HepG2 (cell line): ENCODE measurements around the gene JOSD1.

Source experiments
- ARHGAP35 ChIP-seq: sonication (generic); formaldehyde crosslinking; IDR thresholded peaks from 2 replicates; pipeline ENCODE4 v1.9.0; 2022; ENCODE audit warnings: mild to moderate bottlenecking, inconsistent platforms, moderate library complexity, missing genetic modification reagents, borderline replicate concordance
- PHB2 ChIP-seq: fragments of 450-650 bp; IDR thresholded peaks from 2 replicates; pipeline ENCODE4 v1.6.1; 2018; ENCODE audit not compliant: partially characterized antibody
- ZNF274 ChIP-seq: sonication (generic); formaldehyde crosslinking; IDR thresholded peaks from 2 replicates; pipeline ENCODE4 v1.5.1; 2020; ENCODE audit warnings: mild to moderate bottlenecking, missing genetic modification reagents
- TF ChIP-seq, protein P1 (sequence below): sonication (generic); formaldehyde crosslinking; IDR thresholded peaks from 2 replicates; pipeline ENCODE4 v1.8.0; 2022; ENCODE audit warnings: missing genetic modification reagents, mild to moderate bottlenecking, borderline replicate concordance
- TF ChIP-seq, protein P2 (sequence below): sonication (generic); formaldehyde crosslinking; IDR thresholded peaks from 2 replicates; pipeline ENCODE4 v1.4.0; 2020; ENCODE audit warnings: missing genetic modification reagents

DNA sequence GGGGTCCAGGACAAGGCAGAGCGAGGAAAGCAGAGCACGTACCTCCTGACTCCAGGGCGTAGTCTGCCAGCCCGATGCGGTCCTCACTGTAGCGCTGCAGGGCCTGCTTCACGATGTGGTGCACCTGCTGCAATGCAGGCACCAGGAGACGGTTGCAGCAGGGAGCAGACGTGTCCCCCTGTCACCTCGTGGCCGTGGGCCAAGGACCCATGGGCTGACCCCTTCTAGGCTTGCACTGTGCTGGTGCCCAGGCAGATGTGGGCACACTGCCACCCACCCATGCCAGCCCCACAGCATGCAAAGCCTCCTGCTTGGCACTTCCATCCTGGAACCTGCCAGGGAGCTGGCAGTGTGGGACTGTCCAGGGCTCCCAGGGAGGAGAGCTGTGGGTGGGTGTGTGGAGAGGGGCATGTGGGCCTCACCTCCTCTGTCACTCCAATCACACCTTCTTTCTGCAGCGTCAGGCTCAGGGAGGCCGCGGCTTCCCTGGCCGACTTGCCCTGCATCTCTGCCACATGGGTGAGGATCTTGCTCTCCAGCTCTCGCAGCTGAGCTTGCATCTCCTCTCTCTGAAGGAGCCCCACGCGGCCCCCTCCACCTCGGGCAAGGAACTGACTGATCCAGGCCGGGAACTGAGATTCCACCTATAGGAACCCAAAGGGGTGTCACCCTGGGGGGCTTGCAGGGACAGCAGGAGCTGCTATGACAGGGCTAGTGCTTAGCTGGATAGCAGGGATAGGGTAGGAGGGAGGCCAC lies 38.7 kb upstream of the JOSD1 start:
- TF ChIP-seq PHB2: no peak
- TF ChIP-seq ARHGAP35 (CRISPR knock-in tag): no peak
- TF ChIP-seq, protein P1, sequence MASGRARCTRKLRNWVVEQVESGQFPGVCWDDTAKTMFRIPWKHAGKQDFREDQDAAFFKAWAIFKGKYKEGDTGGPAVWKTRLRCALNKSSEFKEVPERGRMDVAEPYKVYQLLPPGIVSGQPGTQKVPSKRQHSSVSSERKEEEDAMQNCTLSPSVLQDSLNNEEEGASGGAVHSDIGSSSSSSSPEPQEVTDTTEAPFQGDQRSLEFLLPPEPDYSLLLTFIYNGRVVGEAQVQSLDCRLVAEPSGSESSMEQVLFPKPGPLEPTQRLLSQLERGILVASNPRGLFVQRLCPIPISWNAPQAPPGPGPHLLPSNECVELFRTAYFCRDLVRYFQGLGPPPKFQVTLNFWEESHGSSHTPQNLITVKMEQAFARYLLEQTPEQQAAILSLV (CRISPR knock-in tag): no peak
- TF ChIP-seq, protein P2, sequence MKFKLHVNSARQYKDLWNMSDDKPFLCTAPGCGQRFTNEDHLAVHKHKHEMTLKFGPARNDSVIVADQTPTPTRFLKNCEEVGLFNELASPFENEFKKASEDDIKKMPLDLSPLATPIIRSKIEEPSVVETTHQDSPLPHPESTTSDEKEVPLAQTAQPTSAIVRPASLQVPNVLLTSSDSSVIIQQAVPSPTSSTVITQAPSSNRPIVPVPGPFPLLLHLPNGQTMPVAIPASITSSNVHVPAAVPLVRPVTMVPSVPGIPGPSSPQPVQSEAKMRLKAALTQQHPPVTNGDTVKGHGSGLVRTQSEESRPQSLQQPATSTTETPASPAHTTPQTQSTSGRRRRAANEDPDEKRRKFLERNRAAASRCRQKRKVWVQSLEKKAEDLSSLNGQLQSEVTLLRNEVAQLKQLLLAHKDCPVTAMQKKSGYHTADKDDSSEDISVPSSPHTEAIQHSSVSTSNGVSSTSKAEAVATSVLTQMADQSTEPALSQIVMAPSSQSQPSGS (CRISPR knock-in tag): no peak
- no peak for TF ChIP-seq ZNF274 (CRISPR knock-in tag)
